Stimulated activated CD4-positive, alpha-beta T cell treated with anti-CD3 and anti-CD28 coated beads, Interleukin-4, amount 100 ng/mL, for 1 hour (primary cell): ENCODE measurements around the gene NOTCH1.
A peak's percentile ranks its signal among the peaks of the same experiment; 100 is the strongest.
"Not testable (repeated sequence)": the region's sequence is repeated elsewhere in the genome, so short reads cannot be mapped to it uniquely, and the experiment has no call there.

ENCODE experiments used
- DNase-seq: peaks from one replicate; pipeline ENCODE4 v3.0.0-alpha.2; 2020

Gene NOTCH1

DNA sequence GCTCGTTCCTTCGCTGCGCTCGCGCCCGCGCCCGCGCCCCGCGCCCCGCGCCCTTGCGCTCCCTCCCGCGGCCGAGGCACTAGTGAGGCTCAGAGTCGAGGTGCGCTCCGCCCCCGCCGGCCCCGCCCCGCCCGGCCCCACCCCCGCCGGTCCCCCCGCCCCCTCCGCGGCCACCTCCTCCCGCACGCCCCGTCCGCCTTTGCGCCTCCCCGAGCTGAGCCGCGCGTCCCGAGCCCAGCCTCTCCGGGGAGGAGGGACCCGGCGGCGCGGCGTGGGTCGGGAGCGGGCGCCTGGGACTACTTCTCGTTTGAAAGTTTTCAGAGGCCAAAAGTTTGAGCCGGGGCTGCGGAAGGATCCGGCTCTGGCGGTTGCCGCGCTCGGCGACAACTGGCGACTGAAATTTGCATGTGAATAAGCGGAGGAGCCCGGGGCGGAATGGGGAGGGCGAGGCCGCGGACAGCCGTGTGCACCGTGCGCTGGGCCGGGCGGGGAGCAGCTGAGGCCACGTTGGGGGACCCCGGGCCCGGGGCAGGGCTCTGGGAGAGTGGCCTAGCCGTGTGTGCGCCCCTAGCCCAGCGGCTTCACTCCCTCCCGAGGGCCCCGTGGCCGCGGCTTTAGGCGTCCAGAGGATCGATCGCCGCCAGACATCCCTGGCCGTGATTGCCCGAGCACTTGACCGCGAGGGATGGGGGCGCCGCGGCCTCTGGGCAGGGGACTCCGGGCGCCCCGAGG lies at the start of gene NOTCH1:
NOTCH1 (minus strand) TSS at position 84 of the 732 bp plus-strand sequence. CDS start 262 bp downstream, outside the sequence.
- peak; percentile 87 for DNase-seq

DNA sequence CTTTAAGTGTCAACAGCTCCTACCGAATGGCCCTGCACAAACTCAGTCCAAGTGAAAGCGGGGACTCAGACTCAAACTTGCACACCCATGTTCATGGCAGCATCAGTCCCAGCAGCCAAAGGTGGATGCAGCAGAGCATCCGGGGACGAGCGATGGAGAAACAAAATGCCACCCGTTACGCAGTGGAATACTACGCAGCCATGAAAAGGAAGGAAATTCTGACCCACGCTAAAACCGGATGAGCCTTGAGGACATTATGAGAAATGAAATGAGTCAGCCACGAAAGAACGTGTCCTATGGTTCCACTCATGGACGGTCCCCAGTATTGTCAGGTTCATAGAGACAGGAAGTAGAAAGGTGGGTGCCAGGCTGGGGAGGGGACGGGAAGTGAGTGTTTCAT lies 48.6 kb upstream of the NOTCH1 start:
- DNase-seq, result no peak

DNA sequence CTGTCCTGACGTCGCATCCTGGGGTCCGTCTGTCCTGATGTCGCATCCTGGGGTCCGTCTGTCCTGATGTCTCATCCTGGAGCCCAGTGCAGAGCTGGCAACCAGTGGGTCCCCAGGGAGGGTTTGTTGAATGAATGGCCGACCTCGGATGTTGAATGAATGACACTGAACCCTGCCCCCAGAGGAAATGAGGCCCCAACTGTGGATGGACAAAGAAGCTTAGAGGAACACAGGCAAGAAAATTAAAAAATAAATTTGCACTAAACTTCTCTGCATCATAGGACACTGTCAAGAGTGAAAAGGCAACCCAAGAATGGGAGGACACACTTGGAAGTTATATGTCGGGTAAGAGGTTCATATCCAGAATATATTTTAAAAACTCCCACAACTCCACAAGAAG lies 47.7 kb upstream of the NOTCH1 start:
- DNase-seq, result no peak

DNA sequence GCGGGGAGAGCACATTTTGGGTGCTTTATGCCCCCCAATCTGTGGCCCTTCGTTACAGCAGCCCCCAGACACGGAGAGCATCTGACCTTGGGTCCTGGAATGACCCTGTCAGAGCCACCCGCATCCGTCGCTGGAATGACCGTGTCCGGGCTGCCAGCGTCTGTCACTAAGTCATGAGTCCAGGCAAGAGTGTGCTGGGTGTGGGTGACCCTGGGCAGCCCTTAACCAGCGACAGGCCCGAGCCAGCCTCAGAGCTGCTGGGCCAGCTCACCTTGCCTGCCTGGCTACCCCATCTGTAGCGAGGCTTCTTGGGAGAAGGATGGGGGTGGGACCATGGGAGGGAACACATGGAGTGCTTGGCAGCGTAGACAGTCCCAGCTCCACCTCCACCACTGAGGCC lies 46.8 kb upstream of the NOTCH1 start:
- no peak for DNase-seq

DNA sequence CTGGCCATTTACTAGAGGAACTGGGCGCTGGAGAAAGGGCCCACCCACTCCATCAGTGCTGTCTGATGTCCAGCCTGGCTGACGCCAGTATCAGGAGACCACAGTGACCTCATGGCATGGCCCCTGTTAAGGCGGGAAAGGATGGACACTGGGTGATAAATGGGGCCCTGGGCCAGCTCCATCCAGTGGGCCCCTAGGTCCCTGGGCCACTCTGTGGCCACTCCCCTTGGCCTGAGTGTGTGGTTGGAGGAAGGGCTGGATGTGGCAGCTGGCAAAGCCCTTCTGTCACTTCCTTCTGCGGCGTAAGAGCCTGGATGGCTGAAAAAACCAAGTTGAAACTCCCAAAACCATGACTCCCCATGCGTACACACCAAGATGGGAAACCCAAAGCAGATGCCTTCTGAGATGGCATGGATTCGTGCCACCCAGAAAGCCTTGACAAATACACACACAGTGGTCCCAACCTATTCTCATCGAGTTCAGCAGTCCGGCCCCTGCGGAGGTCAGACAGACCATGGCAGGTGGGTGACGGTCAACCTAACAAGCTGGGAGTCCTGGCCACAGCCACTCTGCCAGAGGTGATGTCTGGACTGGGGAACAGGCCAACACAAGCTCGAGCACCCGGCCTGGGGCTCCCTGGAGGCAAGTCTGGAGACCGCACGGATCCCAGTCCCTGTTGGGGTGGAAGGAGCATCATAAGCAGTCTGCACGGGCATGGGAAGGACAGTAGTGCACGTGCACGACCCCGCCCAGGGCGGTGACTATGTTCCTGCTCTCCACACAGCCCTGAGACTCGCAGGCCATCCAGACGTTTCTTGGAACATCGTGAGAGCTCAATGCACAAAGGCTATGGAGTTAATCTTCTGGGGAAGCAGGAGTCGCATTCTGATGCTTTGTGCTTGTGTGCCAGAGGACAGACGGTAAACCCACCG lies 45.2 kb upstream of the NOTCH1 start:
- DNase-seq, result no peak

DNA sequence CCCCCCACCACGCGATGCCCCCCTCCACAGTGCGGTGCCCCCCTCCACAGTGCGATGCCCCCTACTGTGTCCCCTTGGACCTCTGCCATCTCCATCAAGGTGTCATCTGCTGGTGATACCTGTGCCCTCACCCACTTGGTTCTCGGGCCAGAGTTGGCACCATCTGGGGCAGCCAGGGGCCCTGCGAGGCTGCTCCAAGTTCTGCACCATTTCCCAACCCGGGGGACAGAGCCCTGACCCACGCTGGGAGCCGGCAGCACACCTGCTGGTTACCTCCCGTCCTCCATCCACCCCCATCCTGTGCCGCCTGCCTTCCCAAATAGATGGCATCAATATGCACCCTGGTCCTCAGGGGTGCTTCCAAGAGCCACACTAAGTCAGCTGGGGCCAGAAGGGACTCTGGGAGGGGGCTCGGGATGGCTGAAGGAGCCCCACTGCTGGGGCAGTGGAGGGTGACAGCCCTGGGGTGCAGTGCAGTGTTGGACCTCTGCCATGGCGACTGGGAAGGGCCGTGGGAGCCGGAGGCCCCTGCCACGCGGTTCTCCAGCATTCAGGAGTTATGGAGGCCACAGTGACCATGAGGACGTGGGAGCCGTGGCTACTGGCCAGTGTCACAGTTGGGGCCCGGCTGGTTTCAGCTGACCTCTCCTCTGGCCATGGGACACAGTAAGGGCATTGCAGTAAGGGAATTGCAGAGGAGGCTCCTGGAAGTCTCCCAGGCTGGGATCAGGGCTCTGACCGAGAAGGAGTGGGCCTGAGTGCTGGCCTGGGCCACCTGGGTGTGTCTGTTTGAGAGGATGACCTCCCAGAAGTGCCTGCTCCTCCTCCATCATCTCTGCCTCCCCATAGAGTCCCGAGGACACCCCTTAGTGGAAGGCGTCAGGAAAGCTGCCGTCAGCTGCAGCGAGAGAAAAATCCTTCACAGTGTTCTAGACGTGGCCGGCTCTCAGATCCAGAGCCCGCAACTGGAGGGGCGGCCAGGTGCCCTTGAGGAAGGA lies 44.2 kb upstream of the NOTCH1 start:
- no peak for DNase-seq

DNA sequence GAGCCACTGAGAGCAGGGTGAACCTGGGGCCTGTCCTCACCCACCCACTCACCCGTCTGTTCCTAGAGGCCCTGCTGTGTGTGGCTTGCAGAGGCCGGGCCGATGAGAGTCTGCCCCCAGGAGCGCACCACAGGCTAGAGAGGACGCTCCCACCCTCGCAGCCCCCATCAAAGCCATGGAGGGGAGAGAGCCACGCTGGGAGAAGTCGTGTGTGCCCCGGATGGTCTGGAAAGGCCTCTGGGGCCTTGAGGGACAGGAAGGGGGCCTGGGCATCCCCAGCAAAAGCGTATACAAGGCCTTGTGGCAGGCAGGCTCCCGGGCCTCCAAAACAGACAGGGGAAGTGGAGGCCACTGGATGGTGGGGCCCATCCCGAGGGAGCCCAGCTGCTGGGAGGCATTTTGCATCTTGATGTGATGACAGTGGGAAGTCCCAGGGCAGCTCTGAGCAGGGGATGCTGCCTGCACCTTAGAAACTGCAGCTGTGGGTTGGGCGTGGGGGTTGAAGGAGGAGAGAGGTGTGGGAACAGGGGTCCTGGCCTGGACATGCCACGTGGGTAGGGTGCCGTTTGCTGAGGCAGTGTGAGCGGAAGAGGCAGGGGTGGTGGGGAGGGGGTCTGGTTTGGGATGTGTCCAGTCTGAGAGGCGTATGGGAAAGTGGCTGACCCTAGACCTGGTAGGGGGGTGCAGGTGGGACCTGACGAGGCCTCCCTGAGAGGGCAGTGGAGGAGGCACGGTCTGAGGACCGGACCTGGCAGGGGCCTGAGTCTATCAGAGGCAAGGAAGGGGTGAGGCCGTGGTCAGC lies 43.0 kb upstream of the NOTCH1 start:
- no peak for DNase-seq

DNA sequence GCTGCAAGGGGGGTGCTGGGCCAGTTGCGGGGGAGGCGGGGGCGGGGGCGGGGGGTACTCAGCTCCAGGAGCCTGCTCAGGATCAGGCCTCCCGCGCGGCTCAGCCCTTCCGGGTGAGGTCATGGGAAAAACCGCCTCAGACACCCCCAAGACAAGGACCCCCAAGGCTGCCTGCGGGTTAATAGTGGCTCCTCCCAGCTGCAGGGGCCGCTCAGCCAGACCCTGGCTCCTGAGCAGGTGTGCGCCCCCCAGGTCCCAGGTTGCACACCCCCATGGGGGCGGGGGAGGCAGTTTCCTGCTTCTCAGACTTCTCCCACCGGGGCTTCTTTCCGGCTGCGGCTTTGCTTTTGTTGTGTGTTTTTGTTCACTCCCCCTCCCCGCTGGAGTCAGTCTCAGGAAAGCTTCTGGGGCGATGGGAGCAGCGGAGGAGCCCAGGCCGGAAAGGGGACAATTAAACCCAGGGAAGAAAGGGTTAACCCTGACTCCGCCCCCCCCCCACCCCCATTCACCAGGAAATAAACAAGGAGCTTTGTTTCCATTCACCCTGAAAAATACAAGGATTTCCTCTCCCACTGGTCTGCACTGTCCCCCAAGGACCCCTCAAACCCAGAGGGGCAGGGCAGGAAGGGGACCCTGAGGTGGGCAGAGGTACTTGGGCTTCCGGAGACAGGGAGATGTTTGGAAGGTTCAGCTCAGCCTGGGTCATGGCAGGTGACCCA lies 42.3 kb upstream of the NOTCH1 start:
- DNase-seq, result no peak

DNA sequence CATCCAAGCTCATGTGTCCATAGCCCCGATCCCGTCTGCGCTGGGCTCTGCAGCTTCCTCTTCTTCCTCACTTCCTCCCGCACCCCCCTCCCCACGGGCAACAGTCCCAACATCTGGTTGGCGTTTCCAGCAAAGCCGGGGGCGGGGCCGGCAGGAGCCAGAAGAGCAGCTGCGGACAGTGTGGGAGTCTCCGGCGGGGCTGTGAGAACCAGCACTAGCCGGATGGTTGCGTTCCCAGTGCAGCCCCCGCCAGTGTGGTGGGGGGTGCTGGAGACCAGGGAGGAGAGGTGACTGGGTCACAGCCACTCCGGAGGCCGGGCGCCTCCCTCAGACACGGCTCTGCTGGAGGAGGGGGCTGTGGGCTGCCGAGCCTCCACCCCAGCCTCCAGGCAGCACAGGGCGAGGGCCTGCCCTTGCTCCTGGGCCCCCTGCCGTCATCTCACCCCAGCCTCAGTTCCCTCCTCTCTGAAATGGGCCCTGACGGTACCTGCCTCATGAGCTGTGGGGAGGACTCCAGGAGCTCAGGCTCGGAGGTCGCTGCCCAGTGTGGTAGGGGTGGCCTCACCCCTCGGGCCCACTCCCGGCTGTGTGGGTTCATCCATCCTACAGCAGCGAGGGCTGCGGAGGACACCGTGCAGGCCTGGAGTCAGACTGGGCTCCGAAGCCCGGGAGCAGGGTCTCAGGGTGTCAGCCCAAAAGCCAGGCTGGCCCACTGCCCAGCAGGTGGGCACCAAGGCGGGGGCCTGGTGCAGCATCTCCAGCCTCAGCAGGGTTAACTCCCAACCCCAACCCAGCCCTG lies 41.5 kb upstream of the NOTCH1 start:
- DNase-seq, result no peak

DNA sequence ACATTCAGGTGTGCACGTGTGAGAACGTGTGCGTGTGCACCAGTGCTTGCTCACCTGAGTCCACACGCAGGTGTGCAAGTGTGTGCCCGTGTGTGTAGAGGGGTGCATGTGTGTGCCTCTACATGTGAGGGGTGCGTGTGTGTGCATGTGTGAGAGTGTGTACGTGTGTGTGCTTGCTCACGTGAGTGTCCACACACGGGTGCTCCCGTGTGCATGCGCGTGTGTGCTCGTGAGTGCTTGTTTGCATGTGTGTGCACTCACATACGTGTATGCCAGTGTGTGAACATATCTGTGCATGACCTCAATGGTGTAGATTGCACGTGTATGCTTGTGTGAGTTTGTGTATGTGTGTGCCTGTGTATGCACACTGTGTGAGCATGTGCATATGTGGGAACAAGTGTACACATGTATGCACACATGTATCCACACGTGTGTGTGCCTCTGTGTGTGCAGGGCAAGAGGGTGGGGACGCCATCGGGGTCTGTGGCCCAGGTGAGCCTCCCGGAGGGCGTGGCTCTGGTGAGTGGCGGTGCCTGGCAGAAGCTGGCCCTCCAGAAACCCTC lies 40.6 kb upstream of the NOTCH1 start:
- no peak for DNase-seq

DNA sequence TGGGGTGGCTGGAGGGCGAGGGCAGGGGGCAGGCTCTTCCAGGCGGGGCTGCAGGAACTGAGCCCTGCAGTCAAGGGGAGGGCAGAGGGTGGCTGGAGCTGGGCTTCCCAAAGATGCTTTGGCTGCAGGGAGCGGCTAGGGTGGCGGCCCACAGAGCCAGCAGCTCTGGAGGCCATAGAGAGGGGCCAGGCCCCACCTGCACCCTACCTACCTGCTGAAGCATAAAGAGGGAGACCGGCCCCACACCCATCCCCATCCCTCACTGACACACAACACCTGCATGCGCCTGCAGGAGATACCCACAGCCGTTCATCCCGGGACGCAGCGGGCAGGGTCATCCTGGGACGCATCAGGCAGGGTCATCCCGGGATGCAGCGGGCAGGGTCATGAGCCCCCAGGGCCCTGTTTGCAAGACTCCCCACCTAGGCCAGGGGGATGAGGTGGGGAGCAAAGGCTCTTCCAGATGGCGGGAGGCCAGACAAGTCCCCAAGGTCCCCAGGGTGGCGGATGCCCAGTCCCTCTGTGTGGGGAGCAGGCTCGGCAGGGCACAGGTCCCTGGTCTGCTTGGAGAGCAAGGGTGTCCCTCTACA lies 39.8 kb upstream of the NOTCH1 start:
- no peak for DNase-seq

DNA sequence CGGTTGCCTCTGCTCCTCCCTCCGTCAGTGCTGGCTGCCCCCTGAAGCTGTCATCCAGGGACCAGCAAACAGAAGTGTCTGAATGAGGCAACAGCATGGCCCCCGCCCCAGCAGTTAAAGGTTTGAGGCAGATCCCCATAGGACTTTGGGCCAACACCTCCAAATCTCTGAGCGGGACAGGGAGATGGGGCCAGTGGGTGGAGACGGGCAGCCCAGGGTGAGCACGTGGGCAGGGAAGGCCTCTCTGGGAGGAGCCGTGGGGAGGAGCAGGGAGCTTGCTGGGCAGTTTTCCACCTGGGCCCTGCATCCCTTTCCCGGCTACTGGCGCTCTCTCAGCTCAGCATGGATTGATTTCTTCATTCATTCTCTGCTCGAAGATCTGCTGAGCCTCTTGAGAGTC lies 39.1 kb upstream of the NOTCH1 start:
- no peak for DNase-seq

DNA sequence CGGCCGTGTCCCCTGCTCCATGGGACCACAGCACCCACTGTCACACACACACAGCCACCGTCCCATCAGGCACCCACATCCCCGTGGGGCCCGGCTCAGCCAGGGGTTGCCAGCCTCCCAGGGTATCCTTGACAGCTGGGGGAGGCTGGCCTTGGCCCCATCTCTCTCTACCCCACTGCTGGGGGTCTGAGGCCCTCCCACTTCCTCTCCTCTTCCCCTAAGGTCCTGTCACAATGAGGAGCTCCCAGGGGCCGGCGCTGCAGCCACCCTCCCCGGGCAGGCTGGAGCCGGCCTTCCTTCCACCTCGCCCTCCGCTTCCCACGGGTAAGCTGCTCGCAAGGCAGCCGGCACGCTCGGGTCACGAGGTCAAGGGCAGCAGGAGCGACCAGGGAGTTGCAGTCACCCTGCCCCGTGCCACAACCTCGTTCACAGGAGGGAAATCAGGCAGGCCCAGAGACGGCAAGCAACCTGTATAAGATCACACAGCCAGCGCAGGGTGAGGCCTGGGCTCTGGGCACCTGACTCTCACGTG lies 38.6 kb upstream of the NOTCH1 start:
- DNase-seq, result no peak

DNA sequence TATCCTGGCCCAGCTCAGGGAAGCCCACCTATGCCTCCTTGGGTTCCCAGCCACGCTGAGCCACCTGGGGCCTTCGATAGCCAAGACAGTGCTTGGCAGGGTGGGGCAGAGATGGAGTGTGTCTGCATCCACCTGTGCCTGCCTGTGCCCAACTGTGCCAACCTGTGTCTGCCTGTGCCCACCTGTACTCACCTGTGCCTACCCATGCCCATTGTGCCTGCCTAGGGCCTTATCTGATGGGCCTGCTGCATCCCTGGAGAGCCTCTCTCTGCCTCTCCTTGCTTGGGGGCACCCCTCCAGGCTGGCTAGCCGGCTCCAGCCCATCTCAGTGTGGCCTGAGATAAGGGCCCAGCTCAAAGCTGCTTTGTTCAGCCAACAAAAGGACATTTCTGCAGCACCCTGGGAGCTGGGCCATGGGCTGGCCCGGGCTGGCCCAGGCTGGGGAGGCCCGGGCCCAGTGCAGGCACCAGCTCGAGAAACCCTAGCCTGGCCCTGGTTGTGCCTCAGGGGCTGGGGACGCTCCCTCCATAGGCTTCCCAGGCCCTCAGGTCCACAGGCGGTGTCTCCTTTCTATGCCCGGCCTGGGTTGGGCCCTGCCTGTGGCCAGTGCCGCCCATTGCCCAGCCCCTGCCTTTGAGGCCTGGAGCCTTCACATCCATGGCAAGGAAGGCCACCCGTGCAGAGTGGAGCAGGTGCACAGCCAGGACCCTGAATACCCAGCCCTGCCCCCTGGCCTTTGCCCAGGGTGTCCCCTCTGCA lies 37.3 kb upstream of the NOTCH1 start:
- no peak for DNase-seq

DNA sequence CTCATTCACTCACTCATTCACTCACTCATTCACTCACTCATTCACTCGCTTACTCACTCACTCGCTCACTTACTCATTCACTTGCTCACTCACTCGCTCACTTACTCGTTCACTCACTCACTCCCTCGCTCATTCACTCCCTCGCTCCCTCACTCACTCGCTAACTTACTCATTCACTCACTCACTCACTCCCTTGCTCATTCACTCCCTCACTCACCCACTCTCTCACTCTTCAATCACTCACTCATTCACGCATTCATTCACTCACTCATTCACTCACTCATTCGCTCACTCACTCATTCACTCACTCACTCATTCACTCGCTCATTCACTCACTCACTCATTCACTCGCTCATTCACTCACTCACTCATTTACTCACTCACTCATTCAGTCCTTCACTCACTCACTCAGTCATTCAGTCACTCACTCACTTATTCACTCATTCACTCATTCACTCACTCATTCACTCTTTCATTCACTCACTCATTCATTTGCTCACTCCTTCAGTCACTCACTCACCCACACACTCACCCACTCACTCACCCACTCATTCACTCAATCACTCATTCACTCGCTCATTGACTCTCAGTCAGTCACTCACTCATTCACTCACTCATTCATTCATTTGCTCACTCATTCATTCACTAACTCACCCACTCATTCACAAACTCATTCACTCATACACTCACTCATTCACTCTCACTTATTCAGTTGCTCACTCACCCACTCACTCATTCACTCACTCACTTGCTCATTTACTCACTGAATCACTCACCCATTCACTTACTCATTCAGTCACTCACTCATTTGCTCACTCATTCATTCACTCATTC lies 36.0 kb upstream of the NOTCH1 start:
- no peak for DNase-seq

DNA sequence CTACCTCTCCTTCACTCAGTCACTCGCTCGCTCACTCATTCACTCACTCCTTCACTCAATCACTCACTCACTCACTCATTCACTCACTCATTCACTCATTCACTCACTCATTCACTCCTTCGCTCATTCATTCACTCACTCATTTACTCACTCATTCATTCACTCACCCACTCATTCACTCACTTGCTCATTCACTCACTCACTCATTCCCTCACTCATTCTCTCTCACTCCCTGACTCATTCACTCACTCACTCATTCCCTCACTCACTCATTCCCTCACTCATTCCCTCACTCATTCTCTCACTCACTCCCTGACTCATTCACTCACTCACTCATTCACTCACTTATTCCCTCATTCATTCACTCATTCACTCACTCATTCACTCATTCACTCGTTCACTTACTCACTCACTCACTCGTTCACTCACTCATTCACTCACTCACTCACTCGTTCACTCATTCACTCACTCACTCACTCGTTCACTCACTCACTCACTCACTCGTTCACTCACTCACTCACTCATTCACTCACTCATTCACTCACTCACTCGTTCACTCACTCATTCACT lies 33.9 kb upstream of the NOTCH1 start:
- DNase-seq, result not testable (repeated sequence)
